Stimulated activated effector memory CD8-positive, alpha-beta T cell treated with anti-CD3 and anti-CD28 coated beads, Interleukin-12 subunit alpha, Interleukin-12 subunit beta, amount 100 ng/mL, for 72 hours (primary cell): ENCODE results near the gene ME3.
A peak's percentile ranks its signal among the peaks of the same experiment; 100 is the strongest.
"Not testable (repeated sequence)": the region's sequence is repeated elsewhere in the genome, so short reads cannot be mapped to it uniquely, and the experiment has no call there.

ENCODE experiments used
- ATAC-seq: fragments of 150-1000 bp; cut with Tn5 transposase; 2 replicates; pipeline ENCODE4 v1.10.0; 2021
- DNase-seq, 2 donors: peaks; one replicate each; pipeline ENCODE4 v3.0.0; 2021 to 2022; ENCODE audit warnings: low spot score in 2 of 2
- H3K27ac Mint-ChIP-seq: one replicate; pipeline ENCODE4 v1.8.0; 2022; ENCODE audit warnings: mild to moderate bottlenecking, mixed read lengths
- H3K36me3 Mint-ChIP-seq: one replicate; pipeline ENCODE4 v1.8.0; 2022; ENCODE audit warnings: mild to moderate bottlenecking, mixed read lengths
- H3K4me1 Mint-ChIP-seq: one replicate; pipeline ENCODE4 v1.8.0; 2022; ENCODE audit warnings: mixed read lengths
- H3K4me3 Mint-ChIP-seq: one replicate; pipeline ENCODE4 v1.8.0; 2022; ENCODE audit warnings: mild to moderate bottlenecking, mixed read lengths
- H3K9me3 Mint-ChIP-seq: one replicate; pipeline ENCODE4 v1.8.0; 2022; ENCODE audit warnings: mixed read lengths

The ME3 gene

DNA sequence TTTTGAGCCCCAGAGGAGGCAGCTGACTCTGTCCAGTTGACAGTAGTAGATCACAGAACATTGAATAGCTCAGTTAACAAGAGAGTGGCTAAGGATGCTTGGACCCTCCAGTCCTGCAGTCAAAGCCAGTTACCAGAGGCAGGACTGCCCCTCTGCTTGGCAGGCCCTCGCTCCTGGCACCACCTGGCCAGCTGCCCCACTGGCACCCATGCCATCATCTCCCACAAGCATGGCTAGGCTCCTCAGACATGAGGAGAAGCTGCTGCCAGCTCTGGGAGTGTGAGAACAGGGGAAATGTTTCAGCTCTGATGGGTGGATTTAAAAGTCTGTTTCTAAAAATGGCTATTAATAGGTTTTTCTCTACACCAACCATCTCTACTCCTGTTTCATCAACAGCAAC is 13.9 kb downstream of the ME3 start:
- Mint-ChIP-seq H3K4me3 (no peak overlapping the region), H3K4me1 (no peaks in the 10 kb centered on the region), H3K27ac (no peak overlapping the region), H3K9me3 (peaks cover 4% of the 10 kb centered on the region), H3K36me3 (no peaks in the 10 kb centered on the region)
- no peak for DNase-seq
- no peak for ATAC-seq

DNA sequence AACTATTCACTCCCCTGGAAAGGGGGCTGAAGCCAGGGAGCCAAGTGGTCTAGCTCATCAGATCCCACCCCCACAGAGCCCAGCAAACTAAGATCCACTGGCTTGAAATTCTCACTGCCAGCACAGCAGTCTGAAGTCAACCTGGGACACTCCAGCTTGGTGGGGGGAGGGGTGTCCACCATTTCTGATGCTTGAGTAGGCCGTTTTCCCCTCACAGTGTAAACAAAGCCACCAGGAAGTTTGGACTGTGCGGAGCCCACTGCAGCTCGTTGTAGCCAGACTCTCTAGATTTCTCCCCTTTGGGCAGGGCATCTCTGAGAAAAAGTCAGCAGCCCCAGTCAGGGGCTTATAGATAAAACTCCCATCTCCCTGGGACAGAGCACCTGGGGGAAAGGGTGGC is 27.2 kb downstream of the ME3 start:
- not testable (repeated sequence) for H3K4me1 Mint-ChIP-seq, H3K27ac Mint-ChIP-seq, H3K9me3 Mint-ChIP-seq, H3K36me3 Mint-ChIP-seq, DNase-seq, ATAC-seq, H3K4me3 Mint-ChIP-seq

DNA sequence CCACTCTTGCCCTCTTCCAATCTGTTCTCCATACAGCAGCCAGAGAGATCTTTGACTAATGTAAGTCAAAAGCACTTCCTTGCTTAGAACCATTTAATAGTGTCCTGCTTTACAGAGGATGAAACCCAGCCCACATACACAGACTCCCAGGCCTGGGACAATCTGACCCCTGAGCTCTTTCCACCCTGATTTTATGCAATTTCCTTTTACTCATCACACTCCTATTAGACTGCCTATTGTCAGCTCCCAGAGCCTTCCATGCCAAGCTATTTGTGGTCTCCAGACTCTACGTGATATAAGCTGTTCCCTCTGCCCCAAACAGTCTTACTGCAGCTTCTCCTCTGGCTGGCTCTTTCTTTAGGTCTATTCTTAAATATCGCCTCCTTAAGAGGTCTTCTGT is 28.1 kb downstream of the ME3 start:
- peaks cover 6% of the 10 kb centered on the region for H3K9me3 Mint-ChIP-seq

DNA sequence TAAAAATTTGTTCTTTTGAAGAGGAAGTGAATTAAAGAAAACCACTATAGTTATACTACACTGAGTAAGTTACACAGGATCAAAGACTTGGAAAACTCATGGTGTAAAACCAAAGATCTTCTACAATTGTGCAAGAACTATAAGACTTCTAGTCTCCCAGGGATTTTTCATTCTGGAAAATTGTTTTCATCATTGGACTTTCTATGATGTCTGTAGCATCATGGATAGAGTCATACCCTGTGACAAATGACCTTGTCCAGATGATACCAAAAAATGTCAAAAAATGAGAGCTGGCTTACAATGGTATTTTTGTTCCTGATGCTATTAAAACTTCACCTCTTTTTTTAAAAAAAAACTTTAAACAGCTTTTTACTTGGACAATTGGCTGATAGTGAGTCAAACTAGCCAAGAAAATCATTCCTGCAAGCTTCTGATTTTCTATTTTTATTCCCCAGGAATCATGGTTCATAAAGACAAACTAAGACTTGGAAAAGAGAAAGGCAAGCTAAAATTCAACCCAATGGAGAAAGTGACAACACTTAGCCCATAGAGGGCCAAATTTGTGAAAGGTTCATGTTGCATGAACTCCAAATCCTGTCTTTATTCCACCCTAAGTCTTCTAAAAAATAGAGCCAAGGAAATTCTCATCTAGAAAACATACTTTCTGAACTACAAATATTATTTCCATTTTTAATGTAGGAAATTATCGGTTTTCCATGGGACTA is 30.7 kb downstream of the ME3 start:
- H3K4me3 Mint-ChIP-seq, result no peak overlapping the region
- DNase-seq, result no peak
- H3K36me3 Mint-ChIP-seq, result no peaks in the 10 kb centered on the region
- H3K4me1 Mint-ChIP-seq, result peaks cover 12% of the 10 kb centered on the region
- no peaks in the 10 kb centered on the region for H3K9me3 Mint-ChIP-seq
- no peak overlapping the region for H3K27ac Mint-ChIP-seq
- no peak for ATAC-seq

More for the DNA sequence above, 28.1 kb downstream of the ME3 start:
- Mint-ChIP-seq H3K36me3 (no peaks in the 10 kb centered on the region), H3K4me1 (no peaks in the 10 kb centered on the region), H3K4me3 (no peak overlapping the region), H3K27ac (no peak overlapping the region)
- ATAC-seq (no peak), DNase-seq (no peak)

DNA sequence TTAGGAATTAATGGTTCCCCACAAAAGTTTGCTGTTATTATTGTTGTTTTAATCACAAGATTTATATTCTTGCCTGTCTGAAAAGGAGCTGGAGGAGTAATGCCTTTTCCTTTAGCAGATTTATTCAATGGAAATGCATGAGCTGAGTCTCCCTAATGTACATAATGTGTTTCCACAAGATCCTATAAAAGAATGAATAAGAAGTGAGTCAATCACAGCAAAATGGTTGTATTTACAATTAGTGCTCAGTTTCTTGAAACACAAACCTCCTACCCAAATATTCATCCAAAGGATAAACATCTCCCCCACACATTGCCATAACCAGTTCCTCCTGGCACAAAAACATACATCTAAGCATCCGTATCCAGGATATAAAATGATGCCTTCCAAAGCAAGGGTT is 33.3 kb downstream of the ME3 start:
- peaks cover 12% of the 10 kb centered on the region for H3K4me1 Mint-ChIP-seq
- ATAC-seq (no peak), DNase-seq (no peak)
- H3K9me3 Mint-ChIP-seq, result no peaks in the 10 kb centered on the region
- no peak overlapping the region for H3K4me3 Mint-ChIP-seq
- no peak overlapping the region for H3K27ac Mint-ChIP-seq
- no peaks in the 10 kb centered on the region for H3K36me3 Mint-ChIP-seq

DNA sequence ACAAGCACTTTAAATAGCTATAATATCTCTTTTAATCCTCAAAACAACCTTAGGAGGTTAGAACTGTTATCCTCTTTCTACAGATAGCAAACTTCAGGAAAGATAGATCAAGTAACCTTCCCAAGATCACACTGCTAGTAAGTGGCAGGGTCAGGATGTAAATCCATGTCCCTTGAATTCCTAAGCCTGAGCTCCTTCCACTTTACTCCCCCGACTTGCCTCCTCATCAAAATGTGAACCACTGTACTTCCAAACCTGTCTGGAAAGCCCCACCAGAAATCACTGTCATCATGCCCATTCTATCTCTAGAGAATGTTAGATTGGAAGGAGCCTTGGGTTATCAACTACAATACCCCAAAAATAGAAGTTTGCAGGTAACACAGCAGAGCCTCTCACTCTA is 33.7 kb downstream of the ME3 start:
- ATAC-seq (no peak), DNase-seq (no peak)
- Mint-ChIP-seq H3K4me3 (no peak overlapping the region), H3K4me1 (peaks cover 13% of the 10 kb centered on the region), H3K9me3 (no peaks in the 10 kb centered on the region), H3K27ac (no peak overlapping the region), H3K36me3 (no peaks in the 10 kb centered on the region)

DNA sequence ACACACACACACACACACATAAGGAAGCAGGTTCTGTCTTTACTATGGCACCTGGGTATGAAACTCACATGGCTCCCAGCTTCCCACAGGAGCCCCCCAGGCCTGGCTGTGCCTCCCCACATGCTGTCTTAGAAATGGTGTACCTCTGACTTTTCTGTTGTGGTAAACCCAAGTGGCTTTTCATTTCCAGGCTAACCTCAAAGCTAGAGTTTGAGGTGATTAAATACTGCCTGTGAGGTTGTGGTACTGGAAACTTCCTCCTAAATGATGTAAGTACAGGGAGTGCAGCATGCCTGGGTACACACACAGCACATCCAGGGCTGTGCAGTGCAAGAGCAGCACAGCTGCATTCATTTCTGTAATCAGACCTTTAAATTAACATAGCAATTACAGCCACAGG is 34.4 kb downstream of the ME3 start:
- Mint-ChIP-seq H3K27ac (no peak overlapping the region), H3K4me3 (no peak overlapping the region), H3K9me3 (no peaks in the 10 kb centered on the region), H3K4me1 (peaks cover 20% of the 10 kb centered on the region), H3K36me3 (no peaks in the 10 kb centered on the region)
- ATAC-seq (peak; percentile 90), DNase-seq (peak in 1 of 2 donors; percentile 57)

DNA sequence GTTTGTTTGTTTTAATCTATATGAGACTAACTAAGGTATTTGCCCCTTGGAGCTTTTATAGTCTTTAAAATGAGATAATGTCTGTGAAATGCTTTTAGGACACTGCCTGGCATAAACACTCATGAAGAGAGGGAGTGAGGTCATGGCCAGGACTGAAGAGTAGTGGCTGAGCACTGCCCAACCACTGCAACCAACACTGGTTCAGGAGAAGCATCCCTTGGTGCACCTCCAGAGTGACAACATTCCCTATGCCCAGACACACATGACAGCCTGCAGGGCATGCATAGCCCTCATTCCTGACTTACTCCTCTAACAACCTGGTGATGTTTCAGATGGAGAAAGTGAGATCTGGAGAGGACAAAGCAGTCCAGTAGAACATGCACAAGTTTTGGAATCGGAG is 36.1 kb downstream of the ME3 start:
- no peak for ATAC-seq
- no peaks in the 10 kb centered on the region for H3K9me3 Mint-ChIP-seq
- H3K36me3 Mint-ChIP-seq, result no peaks in the 10 kb centered on the region
- no peak for DNase-seq
- no peak overlapping the region for H3K4me3 Mint-ChIP-seq
- H3K27ac Mint-ChIP-seq, result no peak overlapping the region
- peaks cover 25% of the 10 kb centered on the region for H3K4me1 Mint-ChIP-seq

DNA sequence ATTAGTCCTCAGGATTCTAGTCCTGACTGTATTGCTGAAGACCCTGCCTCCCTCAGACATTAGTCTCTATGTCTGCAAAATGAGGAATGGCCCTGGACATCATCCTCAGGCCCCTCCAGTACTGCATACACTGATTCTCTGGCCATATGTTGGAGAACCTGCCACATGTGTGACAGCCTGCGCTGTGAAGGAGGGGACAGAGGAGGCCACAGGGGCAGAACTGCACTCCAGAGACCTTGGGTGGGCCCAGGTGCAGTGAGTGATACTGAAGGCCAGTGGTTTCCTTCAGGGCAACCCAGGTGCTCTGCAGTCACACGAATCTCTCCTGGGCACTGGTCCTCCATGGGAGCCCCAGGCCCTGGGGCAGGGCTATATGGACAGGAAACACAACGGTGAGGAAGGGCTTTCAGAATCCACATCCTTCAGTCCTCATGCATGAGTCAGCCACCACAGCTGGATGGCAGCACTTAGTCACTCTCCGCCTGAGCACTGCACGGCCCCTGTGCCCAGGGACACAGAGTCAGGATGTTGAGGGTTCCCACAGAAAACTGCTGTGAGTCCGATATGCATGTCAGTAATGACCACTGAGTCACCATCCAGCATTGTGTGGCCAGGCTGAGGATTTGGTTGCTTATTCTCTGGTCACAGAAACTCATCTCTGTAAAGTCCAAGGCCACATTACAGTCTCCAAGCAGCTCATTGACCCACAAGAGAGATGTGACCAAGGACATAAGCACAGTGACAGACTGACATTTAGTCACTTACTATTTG is 39.7 kb downstream of the ME3 start:
- Mint-ChIP-seq H3K27ac (no peak overlapping the region), H3K4me1 (peaks cover 20% of the 10 kb centered on the region), H3K4me3 (no peak overlapping the region), H3K9me3 (no peaks in the 10 kb centered on the region), H3K36me3 (no peaks in the 10 kb centered on the region)
- ATAC-seq (peak; percentile 96), DNase-seq (peak; percentile 16 to 74)

DNA sequence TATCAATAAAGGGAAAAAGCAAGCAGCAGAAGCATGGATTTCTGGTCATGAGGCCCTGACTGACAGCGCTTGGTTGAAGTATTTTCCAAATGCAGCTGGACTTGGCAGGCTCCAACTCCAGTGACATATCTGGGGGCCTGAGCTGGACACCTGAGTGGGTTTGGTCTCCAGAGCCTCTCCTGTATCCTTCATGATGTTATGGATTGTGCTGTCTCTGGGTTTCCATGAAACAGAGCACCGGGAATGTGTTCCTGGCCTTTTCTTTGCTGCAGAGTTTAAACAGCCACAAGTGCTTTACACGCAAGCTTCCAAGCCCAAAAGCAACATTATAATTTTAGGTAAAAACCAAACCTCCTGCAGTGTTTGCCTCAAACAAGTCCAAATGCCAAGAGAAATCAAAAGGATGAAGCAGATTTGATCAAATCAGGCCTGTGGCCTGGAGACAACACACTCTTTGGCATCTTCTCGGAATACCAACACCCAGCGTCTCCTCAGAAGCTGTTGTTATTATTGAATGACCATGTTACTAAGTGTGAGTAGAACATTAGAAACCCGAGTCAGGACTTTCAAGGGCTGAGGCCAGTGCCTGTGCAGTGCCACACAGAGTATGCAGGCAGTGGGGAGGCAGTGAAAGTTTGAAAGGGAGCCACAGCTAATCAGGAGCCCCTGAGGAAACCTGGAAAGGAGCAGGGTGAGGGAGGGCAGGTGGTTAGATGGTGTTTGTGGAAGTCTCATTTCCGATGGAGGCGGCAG is 42.0 kb downstream of the ME3 start:
- Mint-ChIP-seq H3K36me3 (no peaks in the 10 kb centered on the region), H3K4me1 (peaks cover 13% of the 10 kb centered on the region), H3K4me3 (no peak overlapping the region), H3K9me3 (no peaks in the 10 kb centered on the region), H3K27ac (no peak overlapping the region)
- no peak for DNase-seq
- no peak for ATAC-seq

DNA sequence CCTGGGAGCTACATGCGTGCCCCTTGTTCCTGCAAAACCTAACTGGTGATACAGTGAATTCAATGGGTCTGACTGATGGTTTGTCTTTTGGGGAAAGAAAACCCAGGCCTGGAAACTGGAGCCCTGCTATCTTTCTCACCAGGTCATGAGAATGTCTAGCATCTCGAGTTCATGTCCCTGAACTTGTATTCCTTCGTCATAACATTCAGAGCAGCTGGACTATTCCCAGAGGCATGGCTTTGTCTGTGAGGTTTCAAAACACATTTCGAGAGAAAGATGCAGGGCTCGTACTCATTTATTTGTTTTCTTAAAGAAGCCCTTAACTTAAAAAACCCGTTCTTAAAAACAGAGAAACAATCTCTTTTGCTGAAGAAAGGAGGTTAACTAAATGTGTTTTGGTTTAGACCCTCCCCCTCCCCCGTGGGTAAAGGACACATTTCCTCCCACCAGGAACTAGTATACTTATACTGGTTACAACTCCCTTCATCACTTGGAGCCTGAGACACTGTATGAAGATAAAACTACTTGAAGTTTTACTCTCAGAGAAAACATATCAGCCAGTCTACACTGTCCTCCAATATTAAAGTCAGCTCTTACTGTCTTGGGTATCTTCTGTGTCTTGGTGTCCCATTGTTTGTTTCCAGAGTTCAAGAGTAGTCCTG is 43.2 kb downstream of the ME3 start:
- ATAC-seq (no peak), DNase-seq (no peak)
- no peak overlapping the region for H3K27ac Mint-ChIP-seq
- no peaks in the 10 kb centered on the region for H3K36me3 Mint-ChIP-seq
- no peak overlapping the region for H3K4me3 Mint-ChIP-seq
- H3K9me3 Mint-ChIP-seq, result no peaks in the 10 kb centered on the region
- peaks cover 13% of the 10 kb centered on the region for H3K4me1 Mint-ChIP-seq

DNA sequence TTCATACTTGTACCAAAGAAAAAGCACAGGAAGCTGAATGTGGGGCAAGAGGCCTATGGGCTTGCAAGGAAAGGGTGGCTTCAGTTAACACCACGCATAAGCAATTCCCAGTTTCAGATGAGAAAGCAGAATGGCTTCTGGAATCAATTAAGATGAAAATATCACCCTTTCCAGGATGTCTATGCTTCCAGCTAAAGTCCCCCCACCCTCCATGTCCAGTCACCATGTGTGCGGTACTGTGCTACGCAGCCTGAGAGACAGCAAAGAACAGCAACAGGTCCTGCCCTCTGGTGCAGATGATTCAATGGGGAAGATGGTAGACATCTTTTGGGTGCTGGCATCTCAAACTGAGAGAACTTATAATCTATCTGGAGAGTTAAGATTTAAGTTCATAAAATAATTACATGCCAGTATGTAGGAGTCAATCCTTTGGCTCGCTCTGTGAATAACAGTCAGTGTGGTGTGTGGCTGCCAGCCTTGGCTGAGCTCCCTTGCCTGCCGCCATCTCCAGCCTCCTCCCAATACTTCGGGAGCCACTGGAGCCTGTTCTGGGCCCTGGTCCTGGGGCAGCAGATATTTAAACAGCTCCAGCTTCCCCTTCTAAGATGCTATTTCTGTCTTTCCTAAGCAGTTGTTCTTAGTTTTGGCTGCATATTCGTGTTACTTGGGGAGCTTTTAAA is 44.5 kb downstream of the ME3 start:
- H3K4me3 Mint-ChIP-seq, result no peak overlapping the region
- ATAC-seq (no peak), DNase-seq (no peak)
- no peak overlapping the region for H3K27ac Mint-ChIP-seq
- H3K4me1 Mint-ChIP-seq, result peaks cover 5% of the 10 kb centered on the region
- no peaks in the 10 kb centered on the region for H3K9me3 Mint-ChIP-seq
- H3K36me3 Mint-ChIP-seq, result no peaks in the 10 kb centered on the region

DNA sequence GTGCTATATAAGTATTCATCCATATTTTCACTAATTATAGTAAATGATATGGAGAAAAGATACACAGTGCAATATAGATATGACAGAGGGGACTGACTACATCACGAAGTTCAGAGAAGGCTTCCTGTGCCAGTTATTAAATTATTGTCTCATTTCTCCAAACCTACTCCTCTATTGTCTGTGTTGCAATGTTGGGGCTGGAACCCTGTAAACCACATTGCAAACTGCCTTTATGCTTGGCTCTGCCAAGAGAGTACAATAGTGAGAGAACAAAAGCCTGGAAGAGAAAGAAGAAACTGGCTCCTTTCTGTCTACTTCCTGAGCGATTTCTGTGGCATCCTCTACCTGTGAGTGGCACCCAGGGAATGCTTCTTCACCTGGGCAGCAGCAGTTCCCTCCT is 46.4 kb downstream of the ME3 start:
- Mint-ChIP-seq H3K27ac (no peak overlapping the region), H3K4me3 (no peak overlapping the region)

DNA sequence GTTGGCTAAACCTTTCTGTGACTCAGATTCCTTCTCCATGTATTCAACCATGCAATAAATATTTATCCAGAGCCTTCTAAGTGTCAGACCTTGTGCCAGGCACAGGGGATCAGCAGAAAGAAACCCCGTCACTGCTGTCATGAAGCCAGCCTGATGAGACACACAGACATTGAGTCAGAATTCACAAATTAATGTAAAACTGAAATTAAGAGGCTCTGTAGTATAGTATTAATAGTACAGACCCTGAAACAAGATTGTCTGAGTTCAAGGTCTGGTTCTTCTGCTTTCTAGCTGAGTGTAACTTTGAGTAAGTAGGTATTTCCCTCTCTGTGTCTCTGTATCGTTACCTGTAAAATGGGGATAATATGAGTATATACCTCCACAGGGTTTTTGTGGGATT is 46.9 kb downstream of the ME3 start:
- Mint-ChIP-seq H3K4me1 (no peaks in the 10 kb centered on the region), H3K36me3 (no peaks in the 10 kb centered on the region), H3K9me3 (no peaks in the 10 kb centered on the region), H3K27ac (no peak overlapping the region), H3K4me3 (no peak overlapping the region)
- ATAC-seq, result peak; percentile 73
- no peak for DNase-seq

More for the DNA sequence above, 46.4 kb downstream of the ME3 start:
- H3K4me1 Mint-ChIP-seq, result no peaks in the 10 kb centered on the region
- no peaks in the 10 kb centered on the region for H3K36me3 Mint-ChIP-seq
- H3K9me3 Mint-ChIP-seq, result no peaks in the 10 kb centered on the region
- DNase-seq, result no peak
- ATAC-seq, result no peak

DNA sequence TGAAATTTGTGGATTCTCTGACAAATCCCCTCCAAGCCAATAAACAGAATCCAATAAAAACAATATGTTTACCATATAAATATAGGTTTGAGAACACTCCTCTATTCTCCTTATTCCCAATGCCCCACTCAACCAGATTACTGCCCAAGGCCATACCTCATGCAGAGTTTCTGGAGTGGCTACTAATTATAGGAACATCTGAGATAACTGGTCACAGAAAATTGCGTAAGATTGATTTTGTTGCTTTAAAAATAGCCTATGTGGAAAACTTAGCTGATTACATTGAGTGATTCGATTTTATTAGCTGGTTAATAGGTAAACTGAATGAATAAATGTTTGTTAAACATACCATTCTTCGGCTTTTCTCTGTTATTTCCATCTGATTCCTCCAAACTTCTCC is 48.0 kb downstream of the ME3 start:
- H3K27ac Mint-ChIP-seq, result no peak overlapping the region

More for the DNA sequence above, 48.0 kb downstream of the ME3 start:
- H3K9me3 Mint-ChIP-seq, result peaks cover 3% of the 10 kb centered on the region
- H3K4me1 Mint-ChIP-seq, result no peaks in the 10 kb centered on the region
- DNase-seq (no peak), ATAC-seq (no peak)
- no peaks in the 10 kb centered on the region for H3K36me3 Mint-ChIP-seq
- no peak overlapping the region for H3K4me3 Mint-ChIP-seq
